GM12801 (cell line): Measurements from ENCODE around the gene RAB37.

ENCODE experiments used
- CTCF ChIP-seq: IDR thresholded peaks from one replicate; pipeline ENCODE4 v1.5.1; 2011; ENCODE audit warnings: control low read depth; ENCODE audit not compliant: insufficient read length; ENCODE audit errors: extremely low read depth

The RAB37 gene

GRCh38 chr17:74782571-74782970 is 45.5 kb downstream of the RAB37 start:
- TF ChIP-seq CTCF = no peak

GRCh38 chr17:74784125-74784810 is 47.2 kb downstream of the RAB37 start:
- TF ChIP-seq CTCF = no peak

- TF ChIP-seq CTCF = no peak
Measured at GRCh38 chr17:74785096-74785980, 48.3 kb downstream of the RAB37 start.

- no peak for TF ChIP-seq CTCF
Measured at GRCh38 chr17:74785981-74786360, 48.9 kb downstream of the RAB37 start.

GRCh38 chr17:74786431-74787055 is 49.5 kb downstream of the RAB37 start:
- no peak for TF ChIP-seq CTCF

GRCh38 chr17:74790161-74791058 is 53.4 kb downstream of the RAB37 start:
- no peak for TF ChIP-seq CTCF
